ENCODE measurements around the gene PRSS12.

GRCh38 chr4:118254368-118254767 is 98.4 kb downstream of the PRSS12 start:
- TF ChIP-seq TAF1 (IDR thresholded peaks at IDR 0.05; ENCODE audit: low read depth) = no peak
- TF ChIP-seq EP300 (conservative IDR thresholded peaks at IDR 0.05; ENCODE audit: poor library complexity, severe bottlenecking) = no peak
- TF ChIP-seq CTCF (IDR thresholded peaks at IDR 0.05; ENCODE audit: poor library complexity, severe bottlenecking) = no peak
- no peak for TF ChIP-seq POLR2AphosphoS5 (IDR thresholded peaks at IDR 0.05)
- no peak for TF ChIP-seq EZH2 (IDR thresholded peaks at IDR 0.05; ENCODE audit: borderline replicate concordance, insufficient read depth, low read length, poor library complexity, severe bottlenecking)

All from neural cell (in vitro differentiated cells).